ENCODE results near the gene SF3A1. TPM values are rescaled to one million over a fixed set of nuclear protein-coding genes. Genes with fewer than 3 reads are reported as not detected.

The SF3A1 gene, protein sequence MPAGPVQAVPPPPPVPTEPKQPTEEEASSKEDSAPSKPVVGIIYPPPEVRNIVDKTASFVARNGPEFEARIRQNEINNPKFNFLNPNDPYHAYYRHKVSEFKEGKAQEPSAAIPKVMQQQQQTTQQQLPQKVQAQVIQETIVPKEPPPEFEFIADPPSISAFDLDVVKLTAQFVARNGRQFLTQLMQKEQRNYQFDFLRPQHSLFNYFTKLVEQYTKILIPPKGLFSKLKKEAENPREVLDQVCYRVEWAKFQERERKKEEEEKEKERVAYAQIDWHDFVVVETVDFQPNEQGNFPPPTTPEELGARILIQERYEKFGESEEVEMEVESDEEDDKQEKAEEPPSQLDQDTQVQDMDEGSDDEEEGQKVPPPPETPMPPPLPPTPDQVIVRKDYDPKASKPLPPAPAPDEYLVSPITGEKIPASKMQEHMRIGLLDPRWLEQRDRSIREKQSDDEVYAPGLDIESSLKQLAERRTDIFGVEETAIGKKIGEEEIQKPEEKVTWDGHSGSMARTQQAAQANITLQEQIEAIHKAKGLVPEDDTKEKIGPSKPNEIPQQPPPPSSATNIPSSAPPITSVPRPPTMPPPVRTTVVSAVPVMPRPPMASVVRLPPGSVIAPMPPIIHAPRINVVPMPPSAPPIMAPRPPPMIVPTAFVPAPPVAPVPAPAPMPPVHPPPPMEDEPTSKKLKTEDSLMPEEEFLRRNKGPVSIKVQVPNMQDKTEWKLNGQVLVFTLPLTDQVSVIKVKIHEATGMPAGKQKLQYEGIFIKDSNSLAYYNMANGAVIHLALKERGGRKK
- total RNA-seq = 100 to 1,000 TPM; 159 to 174 TPM
- polyA plus RNA-seq (ENCODE audit: insufficient read depth, low read depth, low replicate concordance) = 272 TPM
- long read RNA-seq, donor 1, full-length matches to known transcripts = 13 of 73 reads
- long read RNA-seq, donor 1, partial matches to known transcripts = 60 of 73 reads
- long read RNA-seq, donor 1, other reads (novel, unspliced or antisense) = 0 of 73 reads
- long read RNA-seq, donor 2, full-length matches to known transcripts = 12 of 32 reads
- long read RNA-seq, donor 2, partial matches to known transcripts = 20 of 32 reads
- long read RNA-seq, donor 2, other reads (novel, unspliced or antisense) = 0 of 32 reads

DNA sequence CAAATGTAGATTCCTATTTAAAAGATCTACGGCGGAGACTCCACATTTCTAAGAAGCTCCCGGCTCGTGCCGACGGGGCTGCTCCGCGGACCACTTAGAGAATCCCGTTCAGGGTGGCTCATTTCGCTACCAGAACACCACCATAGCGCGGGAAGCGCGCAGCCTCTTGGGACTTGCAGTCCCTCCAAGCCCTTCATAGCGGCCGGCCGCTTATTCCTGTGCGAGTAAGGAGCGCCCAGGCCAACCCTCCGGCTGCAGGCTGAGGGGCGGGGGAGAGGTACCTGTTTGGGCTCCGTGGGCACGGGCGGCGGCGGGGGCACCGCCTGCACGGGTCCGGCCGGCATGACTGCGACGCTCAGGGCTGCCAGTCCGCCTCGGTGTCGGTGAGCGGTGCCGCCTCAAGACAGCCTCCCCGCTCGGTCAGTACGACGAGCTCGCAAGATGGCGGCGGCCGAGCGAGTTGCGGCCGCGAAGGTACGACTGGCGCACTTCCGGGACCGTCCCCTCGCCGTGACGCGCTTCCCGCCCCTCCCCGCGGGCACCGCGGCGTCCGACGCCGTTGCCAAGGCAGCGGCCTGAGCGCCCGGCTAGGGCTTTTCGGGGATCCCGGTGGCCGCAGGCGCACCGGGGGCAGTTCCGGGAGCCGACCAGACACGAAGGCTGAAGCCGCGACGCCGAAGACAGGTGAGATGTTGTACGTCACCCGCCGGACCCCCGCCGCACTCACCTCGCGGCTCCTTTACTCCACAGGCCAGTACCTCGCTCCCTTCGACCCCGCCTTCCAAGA is at the start of gene SF3A1, which contains the start of gene CCDC157:
SF3A1 (minus strand) TSS at position 446 of the 787 bp plus-strand sequence; CDS start at position 344, 102 bp downstream.
CCDC157 (plus strand) TSS at position 559 of the 787 bp plus-strand sequence. CDS start 8,994 bp downstream, outside the sequence.
- WGBS, 2 donors = 0 to 3% methylated on average over 12 to 87 of the region's 91 CpGs
- no peaks in the 10 kb centered on the region for H3K27me3 ChIP-seq
- intact Hi-C loops (cut with DNase I; ENCODE audit: low total_unique reads) = no loop called here

DNA sequence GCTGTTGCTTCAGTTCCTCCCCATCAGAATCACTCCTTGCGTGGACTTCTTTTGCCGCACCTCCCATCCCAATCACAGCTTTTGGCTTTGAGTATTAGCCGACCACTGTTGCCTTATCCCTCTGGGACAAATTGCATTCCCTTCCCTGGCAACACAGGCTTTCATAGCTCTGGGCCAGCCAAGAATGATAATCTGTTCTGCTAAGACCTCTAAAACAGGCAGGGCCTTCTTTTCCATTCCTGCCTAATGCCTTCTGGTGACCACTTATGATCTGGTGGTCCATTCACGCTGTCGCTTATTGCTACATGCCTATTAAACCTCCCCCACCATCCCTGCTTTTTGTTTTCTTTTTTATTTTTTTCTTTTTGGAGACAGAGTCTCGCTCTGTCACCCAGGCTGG is 49.7 kb upstream of the SF3A1 start:
- Histone ChIP-seq H3K36me3 (ENCODE audit: low read depth, missing control alignments) (no peaks in the 10 kb centered on the region), H3K4me3 (no peak overlapping the region), H3K27ac (no peak overlapping the region), H3K27me3 (no peaks in the 10 kb centered on the region), H3K9me3 (no peaks in the 10 kb centered on the region), H3K4me1 (peaks cover 4% of the 10 kb centered on the region)
- no peak for TF ChIP-seq POLR2A (IDR thresholded peaks at IDR 0.05)
- TF ChIP-seq, protein P1, sequence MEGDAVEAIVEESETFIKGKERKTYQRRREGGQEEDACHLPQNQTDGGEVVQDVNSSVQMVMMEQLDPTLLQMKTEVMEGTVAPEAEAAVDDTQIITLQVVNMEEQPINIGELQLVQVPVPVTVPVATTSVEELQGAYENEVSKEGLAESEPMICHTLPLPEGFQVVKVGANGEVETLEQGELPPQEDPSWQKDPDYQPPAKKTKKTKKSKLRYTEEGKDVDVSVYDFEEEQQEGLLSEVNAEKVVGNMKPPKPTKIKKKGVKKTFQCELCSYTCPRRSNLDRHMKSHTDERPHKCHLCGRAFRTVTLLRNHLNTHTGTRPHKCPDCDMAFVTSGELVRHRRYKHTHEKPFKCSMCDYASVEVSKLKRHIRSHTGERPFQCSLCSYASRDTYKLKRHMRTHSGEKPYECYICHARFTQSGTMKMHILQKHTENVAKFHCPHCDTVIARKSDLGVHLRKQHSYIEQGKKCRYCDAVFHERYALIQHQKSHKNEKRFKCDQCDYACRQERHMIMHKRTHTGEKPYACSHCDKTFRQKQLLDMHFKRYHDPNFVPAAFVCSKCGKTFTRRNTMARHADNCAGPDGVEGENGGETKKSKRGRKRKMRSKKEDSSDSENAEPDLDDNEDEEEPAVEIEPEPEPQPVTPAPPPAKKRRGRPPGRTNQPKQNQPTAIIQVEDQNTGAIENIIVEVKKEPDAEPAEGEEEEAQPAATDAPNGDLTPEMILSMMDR (IDR thresholded peaks at IDR 0.05) = no peak
- intact Hi-C loops (cut with DNase I; ENCODE audit: low total_unique reads) = no loop called here
- 75 to 85% methylated on average over 6 of the region's 6 CpGs for WGBS, 2 donors
- no peak for DNase-seq

More for the DNA sequence above, at the start of gene SF3A1, which contains the start of gene CCDC157:
- Histone ChIP-seq H3K27ac (peak within 1 kb of the TSS; percentile 94 to 96), H3K36me3 (ENCODE audit: low read depth, missing control alignments) (no peaks in the 10 kb centered on the region), H3K4me3 (peak within 1 kb of the TSS; percentile 86 to 93), H3K9me3 (no peaks in the 10 kb centered on the region), H3K4me1 (peaks cover 28% of the 10 kb centered on the region)
- peak; percentile 93 for DNase-seq
- peak; percentile 67 for TF ChIP-seq POLR2A (IDR thresholded peaks at IDR 0.05)
- TF ChIP-seq, protein P1 (IDR thresholded peaks at IDR 0.05) = peak in 1 of 3 experiments; percentile 1

DNA sequence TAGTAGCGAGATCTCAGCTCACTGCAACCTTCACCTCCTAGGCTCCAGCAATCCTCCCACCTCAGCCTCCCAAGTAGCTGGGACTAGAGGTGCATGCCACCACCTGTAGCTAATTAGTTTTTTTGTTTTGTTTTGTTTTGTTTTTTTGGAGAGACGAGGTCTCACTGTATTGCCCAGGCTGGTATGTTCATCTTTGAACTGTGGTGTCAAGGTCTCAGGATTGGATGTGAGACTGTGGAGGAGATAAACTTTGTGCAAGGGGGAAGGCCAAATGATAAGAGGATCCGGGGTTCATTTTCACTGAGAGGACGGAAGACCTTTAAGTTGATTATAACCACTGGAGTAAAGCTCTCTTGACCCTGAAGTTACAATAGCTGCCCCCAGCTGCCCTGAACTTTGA is 49.0 kb upstream of the SF3A1 start:
- no peaks in the 10 kb centered on the region for H3K36me3 ChIP-seq (ENCODE audit: low read depth, missing control alignments)
- intact Hi-C loops (cut with DNase I; ENCODE audit: low total_unique reads) = no loop called here

More for the DNA sequence above, 49.0 kb upstream of the SF3A1 start:
- DNase-seq = no peak
- no peak for TF ChIP-seq POLR2A (IDR thresholded peaks at IDR 0.05)
- TF ChIP-seq, protein P1 (IDR thresholded peaks at IDR 0.05) = no peak
- Histone ChIP-seq H3K4me3 (no peak overlapping the region), H3K27me3 (no peaks in the 10 kb centered on the region), H3K9me3 (no peaks in the 10 kb centered on the region), H3K4me1 (peaks cover 4% of the 10 kb centered on the region), H3K27ac (no peak overlapping the region)
- WGBS, 2 donors = 51 to 71% methylated on average over 4 of the region's 4 CpGs

All from testis (tissue), 5 donors.